ENCODE measurements around the gene TF.
"Not testable (repeated sequence)": the region's sequence is repeated elsewhere in the genome, so short reads cannot be mapped to it uniquely, and the experiment has no call there.

Gene TF

DNA sequence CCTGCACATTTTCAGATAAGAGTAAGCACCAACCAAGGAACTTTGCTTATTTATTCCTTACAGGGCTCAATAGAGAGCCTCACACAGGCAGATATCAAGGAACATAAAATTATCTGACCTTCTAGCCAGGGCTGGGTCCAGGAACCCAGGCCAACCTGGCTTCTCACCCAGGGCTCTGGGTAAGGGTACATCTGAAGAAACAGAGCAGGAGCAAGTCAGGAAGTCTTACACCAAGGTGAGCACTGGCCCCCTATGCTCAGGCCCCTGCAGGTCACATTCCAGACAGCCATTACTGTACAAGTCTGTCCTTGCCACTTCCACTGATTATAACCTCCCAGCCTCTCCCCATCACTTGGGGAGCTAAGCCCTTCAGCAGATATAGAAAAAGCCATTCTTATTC lies 19.1 kb downstream of the TF start:
- DNase-seq (ENCODE audit: low spot score), result no peak

DNA sequence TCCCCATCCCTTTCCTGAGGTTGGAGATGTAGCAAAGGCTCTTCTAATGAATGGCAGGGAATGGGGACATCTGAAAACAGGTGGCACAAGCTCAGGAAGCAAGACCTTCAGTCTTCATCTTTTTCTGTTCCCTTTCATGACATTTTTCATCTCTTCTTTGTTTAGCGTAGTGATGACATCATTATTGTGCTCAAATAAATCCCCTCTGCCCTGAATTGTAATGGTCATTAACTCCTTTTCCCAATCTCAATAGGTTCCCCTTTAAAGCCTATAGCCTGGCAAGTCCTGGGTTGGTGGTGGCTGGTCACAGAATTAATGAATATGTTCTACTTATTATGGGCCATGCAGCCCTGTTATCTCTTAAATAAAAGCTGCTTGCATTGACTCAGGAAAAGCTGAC lies 21.4 kb downstream of the TF start:
- no peak for DNase-seq (ENCODE audit: low spot score)

DNA sequence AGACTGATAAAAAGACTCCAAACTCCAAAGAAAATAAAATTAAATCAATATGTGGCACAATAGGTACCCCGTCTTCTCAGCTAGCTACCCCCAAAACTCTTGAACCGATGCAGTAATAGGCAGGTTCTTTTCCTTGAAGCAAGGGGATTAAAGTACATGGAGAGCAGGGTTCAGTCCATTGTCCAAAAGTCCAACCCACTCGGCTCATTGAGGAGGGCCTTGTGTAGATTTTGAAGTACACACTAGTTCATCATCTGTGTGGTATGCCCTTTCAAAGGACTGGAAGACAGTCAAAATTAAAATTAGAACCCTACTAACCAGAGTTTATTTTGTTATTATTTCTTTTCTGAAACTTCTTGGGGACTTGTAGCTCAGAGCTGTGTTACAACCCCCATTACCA lies 23.3 kb downstream of the TF start:
- no peak for DNase-seq (ENCODE audit: low spot score)

DNA sequence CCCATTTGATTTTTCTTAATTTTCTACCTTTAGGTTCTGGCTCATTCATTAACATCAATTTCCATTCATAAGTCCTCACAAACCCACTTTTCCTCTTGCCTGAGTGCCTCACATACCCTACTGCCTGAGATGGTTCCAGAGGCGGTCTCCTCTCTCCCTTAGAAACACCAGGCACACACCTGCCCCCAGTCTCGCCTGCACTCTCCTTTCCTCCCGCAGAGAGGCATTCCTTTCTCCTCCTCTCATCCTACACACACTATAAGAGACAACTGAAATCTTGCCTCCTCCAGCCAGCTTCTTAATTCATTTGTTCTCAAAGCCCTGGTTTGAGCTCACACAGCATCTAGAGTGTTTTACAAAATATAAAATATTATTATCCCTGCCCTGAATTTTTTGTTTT lies 27.5 kb downstream of the TF start:
- DNase-seq (ENCODE audit: low spot score), result no peak

DNA sequence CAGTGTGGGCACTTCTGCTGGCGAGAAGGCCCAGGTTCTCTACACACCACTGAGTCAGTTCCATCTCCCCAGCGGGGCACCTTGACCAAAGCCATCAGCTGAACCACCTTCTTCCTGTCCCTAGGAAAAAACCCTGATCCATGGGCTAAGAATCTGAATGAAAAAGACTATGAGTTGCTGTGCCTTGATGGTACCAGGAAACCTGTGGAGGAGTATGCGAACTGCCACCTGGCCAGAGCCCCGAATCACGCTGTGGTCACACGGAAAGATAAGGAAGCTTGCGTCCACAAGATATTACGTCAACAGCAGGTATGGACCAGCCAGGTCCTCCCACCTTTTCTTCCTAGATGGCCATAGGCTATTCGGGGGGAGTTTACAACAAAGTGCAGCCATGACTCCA lies 29.1 kb downstream of the TF start:
- DNase-seq (ENCODE audit: low spot score), result no peak

DNA sequence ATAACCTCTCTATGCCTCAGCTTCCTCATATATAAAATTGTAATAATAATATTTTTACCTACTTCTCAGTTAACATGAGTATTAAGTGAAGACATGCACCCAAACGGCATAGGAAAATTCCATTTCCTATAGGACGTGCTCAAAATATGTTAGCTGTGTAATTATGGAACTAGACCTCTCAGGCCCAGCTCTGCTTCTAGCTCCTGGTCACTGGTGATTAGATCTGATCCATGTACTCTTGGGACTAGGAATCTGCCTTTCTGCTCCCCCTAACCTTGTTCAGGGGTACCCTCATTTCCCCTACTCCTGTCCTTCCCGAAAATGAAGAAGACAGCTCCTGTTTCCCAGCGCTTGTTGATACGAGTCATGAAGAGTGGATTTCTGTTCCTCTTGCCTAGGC lies 29.6 kb downstream of the TF start:
- no peak for DNase-seq (ENCODE audit: low spot score)

DNA sequence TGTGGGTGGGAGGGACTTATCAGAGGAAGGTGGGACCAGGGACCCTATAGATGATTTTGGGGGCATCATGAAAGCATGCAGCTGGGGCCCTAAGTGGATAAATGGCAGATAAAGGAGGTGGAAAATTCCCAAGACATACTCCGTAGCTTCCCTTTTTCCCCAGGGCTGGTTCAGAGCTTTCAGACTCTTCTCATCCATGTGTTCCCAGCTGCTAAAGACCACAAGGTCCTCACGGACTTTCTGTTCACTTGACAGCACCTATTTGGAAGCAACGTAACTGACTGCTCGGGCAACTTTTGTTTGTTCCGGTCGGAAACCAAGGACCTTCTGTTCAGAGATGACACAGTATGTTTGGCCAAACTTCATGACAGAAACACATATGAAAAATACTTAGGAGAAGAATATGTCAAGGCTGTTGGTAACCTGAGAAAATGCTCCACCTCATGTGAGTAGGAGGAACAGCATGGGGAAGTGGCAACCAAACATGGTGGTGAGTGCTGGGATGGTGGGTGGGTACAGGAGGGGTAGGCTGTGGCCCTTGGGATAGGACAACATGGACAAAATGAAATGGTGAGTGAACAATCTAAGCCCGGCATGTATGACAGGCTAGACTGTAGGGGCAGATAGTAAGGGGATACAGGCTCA lies 30.7 kb downstream of the TF start:
- DNase-seq (ENCODE audit: low spot score), result no peak

DNA sequence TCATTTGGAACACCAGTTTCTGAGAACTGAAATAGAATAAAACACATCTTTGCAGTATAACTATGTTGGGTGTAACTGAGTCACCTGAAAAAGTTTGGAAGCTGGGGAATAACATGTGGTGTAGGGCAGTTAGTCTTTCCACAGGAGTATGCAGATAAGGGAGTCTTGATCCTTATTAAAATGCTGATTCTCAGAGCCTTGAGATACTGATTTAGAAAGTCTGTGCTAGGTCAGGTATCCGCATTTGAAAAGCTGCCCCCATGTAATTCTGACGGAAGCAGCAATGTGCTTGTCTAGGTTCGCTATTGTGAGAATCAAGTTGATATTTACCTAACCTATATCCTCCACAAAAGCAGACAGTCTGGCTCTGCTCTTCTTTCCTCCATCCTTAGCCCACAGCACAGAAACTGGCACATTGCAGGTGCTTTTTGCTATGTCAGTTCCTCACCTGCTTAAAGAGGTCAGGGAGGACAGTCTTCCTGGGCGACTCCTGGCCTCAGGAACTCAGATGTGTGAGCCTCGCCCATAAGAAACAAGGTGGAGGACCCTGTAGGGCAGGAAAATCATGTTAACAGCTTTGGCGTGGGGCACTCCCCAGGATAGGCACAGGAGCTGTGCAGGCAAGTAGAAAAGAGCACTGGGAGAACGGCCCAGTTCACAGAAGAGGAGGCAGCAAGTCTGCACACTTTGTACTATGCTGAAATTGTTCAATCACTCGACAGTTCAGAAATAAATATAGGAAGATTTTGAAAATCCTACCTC lies 31.8 kb downstream of the TF start:
- DNase-seq (ENCODE audit: low spot score), result no peak

DNA sequence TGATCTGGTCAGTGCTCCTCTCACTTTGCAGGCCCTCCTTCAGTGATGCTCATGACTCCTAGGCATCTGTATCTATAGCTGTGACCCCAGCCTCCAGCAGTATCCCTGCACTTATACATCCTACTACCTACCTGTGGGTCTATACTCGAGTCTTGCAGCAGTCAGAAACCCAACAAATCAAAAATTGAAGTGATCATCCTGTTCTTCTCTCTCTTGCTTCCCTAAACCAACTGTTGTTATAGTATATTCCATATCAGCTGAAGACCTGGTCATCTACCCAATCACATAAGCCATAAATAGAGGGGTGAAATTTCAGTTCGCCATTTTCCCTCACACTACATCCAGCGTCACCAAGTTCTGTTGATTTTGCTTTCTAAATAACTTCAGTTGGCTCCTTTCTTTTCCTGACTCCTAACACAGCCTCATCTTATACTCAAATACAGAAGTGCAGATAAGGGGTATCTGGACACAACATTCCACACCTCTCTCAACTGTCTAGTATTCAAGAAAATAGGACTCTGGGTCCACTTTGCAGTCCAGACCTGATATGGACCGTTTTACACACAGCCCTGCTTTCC lies 33.5 kb downstream of the TF start:
- DNase-seq (ENCODE audit: low spot score), result no peak

DNA sequence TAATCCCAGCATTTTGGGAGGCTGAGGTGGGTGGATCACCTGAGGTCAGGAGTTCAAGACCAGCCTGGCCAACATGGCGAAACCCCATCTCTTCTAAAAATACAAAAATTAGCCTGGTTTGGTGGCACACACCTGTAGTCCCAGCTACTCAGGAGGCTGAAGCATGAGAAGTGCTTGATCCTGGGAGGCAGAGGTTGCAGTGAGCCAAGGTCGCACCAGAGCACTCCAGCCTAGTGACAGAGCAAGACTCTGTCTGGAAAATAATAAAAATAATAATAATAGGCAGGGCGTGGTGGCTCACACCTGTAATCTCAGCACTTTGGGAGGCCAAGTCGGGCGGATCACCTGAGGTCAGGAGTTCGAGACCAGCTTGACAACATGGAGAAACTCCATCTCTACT lies 34.6 kb downstream of the TF start:
- not testable (repeated sequence) for DNase-seq (ENCODE audit: low spot score)

DNA sequence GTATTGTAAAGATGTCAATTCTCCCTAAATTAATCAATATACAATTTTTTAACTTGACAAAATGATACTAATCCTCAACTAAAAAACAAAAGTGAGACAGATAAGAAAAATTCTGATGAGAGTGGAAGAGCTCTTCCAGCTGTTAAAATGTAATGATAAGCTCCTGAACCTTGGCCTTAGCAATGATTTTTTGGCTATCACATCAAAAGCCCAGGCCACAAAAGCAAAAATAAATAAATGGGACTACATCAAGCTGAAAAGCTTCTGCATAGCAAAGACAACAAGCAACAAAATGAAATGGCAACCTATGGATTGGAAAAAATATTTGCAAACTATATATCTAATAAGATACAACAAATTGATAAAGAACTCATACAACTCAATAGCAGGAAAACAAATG lies 35.4 kb downstream of the TF start:
- DNase-seq (ENCODE audit: low spot score), result no peak

DNA sequence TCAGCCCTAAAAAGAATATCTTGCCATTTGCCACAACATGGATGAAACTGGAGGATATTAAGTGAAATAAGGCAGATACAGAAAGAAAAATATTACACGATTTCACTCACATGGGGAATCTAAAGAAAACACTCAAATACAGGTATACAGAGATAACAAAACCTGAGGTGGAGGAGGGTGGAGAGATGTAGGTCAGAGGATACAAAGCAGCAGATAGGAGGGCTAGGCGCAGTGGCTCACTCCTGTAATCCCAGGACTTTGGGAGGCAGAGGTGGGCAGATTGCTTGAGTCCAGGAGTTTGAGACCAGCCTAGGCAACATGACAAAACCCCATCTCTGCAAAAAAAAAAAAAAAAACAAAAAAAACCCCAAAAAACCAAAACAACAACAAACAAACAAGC lies 36.3 kb downstream of the TF start:
- no peak for DNase-seq (ENCODE audit: low spot score)

DNA sequence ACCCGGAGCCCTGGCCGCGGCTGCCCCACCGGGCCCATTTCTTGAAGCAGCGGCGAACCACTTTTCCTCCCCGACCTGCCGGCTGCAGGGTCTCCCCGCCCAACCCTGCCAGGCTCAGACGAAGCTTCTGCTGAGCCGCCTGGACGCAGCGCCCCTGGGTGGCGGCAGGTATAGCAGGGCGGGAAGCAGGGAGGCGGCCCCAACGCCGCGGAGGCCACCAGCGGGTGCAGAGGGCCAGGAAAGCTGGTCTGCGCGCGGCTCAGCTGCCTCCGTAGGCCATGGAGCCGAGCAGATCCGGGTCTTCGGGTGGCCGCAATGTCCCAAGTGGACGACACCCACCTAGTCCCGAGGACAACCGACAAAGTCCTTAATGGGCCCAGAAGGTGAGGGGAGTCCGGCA lies 37.6 kb downstream of the TF start:
- DNase-seq (ENCODE audit: low spot score), result no peak

DNA sequence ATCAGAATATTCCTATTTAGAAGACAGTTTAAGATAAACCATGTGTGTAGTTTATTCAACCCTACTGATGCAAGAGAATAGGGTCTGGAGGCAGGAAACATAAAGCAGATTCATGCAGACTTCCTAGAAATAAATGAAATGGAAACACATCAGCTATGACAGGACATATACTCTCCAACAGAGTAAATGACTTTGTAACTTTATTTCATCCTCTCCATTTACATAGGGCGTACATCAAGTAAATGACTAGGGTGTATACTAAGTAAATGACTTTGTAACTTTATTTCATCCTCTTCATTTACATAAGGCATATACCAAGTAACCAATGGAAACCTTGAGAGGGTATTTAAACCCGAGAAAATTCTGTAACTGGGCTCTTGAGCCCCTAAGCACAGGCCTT lies 41.8 kb downstream of the TF start:
- DNase-seq (ENCODE audit: low spot score), result no peak

DNA sequence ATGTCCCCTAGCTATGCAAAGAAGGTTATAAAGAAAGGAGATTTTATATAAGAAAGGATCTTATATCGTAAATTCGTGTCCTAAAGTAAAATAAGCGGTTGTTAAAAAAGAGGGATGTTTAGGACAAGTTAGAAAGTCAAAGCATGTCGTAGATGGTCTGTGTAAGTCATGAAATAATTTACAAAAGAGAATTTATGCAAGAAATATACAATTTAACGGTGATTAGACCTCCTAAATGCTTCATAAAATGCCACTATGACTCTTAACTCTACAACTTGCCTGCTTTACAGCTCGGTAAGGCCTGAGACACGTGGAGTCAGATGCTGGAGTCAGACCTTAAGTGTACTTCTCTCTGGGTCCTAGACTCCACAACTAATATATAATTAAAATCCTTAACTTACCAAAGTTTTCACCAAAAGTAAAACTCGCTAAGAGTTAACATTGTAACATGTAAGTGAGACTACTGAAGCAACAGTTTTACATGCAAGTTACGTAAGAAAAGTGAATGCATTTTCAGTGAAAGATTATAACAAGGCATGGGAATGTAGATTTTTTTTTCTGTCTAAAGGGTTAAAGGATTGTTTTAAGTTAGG lies 46.1 kb downstream of the TF start:
- DNase-seq (ENCODE audit: low spot score), result no peak

DNA sequence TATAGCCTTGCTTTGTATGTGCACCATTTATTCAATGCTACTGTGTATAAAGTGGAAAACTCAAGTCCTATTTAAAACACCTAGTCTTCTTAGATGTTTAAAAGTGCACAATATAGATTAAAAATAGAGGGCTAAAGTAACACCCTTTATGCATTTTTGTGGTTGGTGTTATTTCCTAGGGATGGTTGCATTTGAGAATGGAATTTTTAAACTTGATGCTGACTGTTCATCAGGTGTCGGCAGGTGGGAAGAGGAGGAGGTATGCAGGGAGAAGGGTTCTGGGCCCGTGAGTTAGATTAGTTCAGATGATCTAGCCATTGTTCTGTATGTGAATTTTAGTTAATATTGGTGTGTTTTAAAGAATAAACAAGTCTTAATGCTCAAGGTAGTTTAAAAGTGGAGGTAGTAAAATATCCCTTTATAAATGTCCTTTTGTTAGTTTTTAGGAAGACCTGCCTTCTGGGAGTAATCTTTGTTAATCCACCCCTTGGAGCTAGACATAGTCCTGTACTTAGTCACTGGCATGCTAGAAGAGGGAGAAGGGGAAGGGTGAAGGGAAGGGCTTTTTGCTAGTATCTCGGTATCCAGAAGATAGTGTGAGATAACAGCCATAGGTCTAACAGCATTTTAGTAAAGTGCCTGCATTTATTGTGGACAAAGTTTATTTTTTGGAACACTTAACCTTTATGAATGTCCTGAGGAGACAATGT lies 51.4 kb downstream of the TF start:
- no peak for DNase-seq (ENCODE audit: low spot score)

DNA sequence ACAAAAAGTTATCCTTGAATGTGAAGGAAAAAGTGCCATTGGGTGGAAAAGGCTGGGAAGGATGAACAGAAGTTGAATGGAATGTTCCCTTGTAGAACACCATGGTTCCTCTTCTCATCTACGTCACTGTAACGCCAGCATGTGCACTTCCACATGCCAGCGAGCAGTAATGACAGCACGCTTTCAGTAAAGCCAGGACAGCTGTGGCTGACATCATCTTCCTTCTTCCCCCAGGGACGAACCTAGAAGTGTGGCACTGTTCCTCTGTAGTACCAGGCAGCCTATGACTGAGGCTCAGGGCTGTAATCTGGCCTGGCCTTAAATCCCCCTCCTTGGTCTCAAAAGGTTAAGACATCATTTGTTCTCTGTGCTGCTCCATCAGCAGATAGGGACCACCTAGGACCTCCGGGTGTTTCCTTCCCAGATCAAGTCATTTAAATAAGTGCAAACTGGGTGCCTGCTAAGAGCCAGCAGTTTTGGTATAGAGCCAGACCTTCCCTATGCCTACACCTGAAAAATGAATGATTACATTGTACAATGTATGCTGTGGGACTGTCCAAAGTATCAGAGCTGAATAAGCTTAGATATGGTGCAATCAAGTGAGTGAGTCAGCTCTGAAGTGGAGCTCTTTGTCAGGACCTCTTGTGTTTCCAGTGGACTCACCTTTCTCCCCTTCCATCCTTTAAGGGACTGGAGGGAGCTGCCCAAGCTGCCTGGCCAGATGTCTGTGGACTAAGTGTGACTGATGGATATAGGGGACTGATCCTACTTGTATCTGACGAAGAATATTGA lies 53.8 kb downstream of the TF start:
- peak; percentile 22 for DNase-seq (ENCODE audit: low spot score)

DNA sequence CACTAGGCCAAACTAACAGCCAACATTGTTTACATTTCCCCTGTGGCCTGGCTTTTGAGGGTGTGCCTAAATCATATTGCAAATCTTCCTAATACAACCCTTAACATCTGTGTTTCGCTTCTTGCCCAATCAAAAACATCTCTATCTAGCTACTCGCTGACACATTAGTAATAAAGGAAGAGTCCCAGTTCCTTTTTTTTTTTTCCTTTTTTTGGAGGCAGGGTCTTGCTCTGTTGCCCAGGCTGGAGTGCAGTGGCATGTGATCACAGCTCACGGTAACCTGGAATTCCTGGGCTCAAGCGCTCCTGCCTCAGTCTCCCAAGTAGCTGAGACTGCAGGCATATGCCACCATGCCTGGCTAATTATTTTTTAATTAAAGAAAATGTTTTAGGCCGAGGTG lies 57.3 kb downstream of the TF start:
- no peak for DNase-seq (ENCODE audit: low spot score)

DNA sequence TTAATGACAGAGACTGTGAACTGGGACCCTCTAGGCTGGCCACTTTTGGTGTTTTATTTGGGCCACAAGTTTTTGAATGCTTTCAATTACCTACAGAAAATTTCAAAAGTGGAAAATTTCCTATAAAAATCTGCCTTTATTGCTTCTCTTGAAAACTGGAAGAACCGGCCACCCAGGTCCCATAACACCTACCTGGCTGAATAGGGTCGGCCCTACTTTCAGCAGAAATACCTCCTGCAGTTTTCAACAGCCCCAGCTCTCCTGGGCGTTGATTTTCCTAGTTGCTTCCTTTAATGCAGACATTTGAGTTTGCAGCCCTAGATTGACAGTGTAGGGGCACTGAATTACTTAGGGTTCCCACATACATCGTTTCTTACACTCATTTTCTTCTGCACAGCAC lies 58.7 kb downstream of the TF start:
- no peak for DNase-seq (ENCODE audit: low spot score)

DNA sequence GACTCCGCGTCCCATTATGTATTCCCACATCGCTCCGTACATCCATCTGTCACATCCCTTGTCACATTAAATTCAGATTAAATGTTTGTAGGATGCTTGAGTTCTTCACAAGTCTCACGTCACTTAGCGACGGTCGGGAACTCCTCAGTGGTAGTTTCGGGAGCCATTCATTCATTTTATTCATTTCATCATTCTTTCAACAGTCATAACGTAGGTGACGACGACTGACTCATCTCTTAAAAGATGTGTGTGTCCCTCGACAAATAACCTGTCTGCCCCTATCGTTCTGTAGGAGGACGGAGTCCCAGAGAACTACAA lies 59.1 kb downstream of the TF start:
- DNase-seq (ENCODE audit: low spot score), result no peak

DNA sequence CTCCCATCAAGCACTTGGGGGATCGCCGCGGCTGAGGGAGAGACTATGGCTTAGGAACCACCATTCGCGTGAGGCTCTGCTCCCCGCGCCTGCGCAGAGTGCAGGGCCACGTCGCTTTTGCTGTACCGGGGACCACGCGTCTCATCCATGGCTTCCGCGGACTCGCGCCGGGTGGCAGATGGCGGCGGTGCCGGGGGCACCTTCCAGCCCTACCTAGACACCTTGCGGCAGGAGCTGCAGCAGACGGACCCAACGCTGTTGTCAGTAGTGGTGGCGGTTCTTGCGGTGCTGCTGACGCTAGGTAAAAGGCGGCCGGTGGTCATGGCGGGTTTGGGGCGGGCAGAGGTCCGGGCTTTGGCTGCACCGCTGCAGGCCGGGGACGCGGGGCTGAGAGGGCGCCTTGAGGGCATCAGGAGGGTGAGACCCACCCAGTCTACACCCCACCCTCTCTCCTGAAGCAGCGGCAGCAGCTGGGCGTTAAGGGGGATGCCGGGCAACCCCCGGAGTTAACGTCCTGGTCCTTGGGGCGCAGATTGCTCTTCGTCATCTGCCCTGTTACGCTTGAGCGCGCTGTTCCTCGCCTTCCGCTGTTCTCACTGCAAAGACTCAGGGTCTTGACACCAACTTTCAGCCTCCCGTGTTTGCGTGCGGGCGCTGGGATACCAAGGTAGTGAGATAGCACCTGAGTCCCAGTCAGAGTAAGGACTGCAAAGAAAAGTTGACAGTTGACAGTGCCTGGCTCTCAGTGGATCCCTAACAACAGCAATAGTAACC lies 59.7 kb downstream of the TF start, which contains the start of gene SRPRB:
TSS of gene SRPRB (plus strand) at position 114 of the 774 bp plus-strand sequence. CDS start at position 148, 34 bp downstream.
- DNase-seq (ENCODE audit: low spot score), result peak; percentile 95
